ENCODE results near the gene ANKRD11.
"Not testable (repeated sequence)": the region's sequence is repeated elsewhere in the genome, so short reads cannot be mapped to it uniquely, and the experiment has no call there.

The ANKRD11 gene

DNA sequence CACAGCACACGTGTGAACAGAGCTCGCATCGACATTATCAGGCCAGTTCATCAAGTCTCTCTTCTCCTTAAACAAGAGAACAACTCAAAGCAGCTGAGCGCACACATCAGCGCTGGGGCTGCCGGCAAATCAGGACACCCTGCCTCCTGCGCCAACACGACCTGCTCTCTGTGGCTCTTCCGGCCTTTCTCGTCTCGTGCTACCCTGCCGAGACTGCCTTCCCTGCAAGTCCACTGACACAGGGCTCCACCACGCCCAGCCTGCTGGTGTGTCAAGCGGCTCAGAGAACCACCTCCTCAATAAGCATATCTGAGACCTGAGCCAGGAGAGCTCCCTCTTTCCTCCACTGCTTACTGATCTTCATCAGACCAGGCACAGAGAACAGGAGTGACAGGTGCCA is 176.0 kb downstream of the ANKRD11 start:
- DNase-seq (ENCODE audit: low spot score), result no peak

DNA sequence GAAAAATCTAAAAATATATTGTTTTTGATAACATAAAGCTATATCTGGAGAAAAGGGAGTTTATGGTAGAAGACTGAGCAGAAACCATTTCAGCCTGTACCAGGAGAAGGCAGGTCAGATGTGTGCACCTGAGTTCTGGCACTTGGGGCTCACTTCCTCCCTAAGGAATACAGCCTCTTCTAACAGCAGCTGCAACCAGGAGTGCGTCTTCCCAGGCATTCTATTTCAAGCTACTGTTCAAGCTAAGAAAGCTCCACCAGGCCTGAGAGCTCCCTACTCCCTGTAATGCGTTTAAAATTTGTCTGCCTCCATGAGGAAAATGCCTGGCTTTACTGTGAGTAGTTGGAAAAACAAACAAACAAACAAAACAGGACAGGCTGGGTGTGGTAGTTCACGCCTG is 176.8 kb downstream of the ANKRD11 start:
- DNase-seq (ENCODE audit: low spot score), result no peak

- DNase-seq (ENCODE audit: low spot score), result no peak
These were observed 177.6 kb downstream of the ANKRD11 start for GRCh38 chr16:89312598-89313299.

GRCh38 chr16:89312194-89312593 is 178.2 kb downstream of the ANKRD11 start:
- DNase-seq (ENCODE audit: low spot score), result no peak

DNA sequence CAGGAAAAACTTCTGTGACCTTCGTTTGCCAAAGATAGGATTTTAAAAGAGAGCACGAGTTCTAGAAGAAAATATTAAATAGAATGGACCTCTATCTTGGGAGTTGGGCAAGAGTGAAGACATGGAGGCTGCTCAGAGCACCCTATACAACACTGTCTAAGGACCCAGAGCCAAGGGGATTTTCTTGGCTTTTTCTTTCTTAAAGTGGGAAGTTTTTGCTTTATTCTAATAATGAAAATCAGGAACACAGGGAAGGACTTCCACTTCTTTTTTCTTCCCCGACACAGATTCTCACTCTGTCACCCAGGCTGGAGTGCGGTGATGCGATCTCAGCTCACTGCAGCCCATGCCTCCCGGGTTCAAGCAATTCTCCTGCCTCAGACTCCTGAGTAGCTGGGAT is 178.7 kb downstream of the ANKRD11 start:
- DNase-seq (ENCODE audit: low spot score), result no peak

DNA sequence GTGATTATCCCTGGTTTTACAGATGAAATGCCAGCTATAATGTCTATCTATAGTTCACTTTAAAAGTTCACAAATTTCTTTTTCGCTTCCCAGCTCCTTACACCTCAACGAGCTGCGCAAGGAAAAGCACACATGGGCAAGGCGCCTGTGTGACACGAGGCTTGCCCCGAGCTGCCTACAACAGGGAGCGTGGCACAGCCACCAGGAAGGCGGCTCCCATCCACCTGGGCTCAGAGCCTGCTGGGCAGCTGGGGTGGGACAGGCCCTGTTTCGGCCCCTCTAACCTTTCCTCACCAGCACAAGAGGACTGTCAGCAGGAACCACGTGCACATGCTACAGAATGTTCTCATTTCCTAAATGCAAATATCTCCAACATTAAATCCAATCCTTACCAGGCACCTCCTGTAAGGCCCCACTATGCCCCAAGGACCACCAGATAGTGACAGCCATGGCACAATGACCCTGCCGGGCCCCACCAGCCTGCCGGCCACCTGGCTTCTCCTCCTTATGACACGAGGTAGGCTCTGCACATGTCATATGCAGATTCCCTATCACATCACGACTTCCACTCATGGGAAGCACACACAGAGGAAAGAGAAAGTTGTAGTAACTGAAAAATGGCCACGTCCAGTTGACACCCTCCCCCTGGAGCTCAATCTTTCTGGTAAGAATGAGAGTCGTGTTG is 180.8 kb downstream of the ANKRD11 start:
- no peak for DNase-seq (ENCODE audit: low spot score)

- peak; percentile 61 for DNase-seq (ENCODE audit: low spot score)
These were observed 181.7 kb downstream of the ANKRD11 start for GRCh38 chr16:89308391-89309333.

DNA sequence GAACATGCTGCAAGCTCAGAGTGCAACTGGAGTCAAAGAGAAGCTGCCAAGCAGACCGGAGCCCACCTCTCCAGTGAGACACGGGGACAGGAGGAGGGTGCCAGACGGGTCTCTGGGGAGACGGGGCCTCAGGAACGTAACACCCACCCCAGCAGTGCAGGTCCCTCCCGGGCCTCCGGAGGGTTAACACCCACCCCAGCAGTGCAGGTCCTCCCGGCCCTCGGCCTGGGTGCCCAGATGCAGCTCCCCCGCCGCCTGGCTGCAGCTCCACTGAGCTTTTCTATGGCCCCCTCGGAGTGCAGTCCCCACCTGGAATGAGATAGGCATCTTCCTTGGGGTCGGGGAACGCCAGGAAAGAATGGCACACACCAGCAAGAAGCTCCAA is 182.9 kb downstream of the ANKRD11 start:
- no peak for DNase-seq (ENCODE audit: low spot score)

DNA sequence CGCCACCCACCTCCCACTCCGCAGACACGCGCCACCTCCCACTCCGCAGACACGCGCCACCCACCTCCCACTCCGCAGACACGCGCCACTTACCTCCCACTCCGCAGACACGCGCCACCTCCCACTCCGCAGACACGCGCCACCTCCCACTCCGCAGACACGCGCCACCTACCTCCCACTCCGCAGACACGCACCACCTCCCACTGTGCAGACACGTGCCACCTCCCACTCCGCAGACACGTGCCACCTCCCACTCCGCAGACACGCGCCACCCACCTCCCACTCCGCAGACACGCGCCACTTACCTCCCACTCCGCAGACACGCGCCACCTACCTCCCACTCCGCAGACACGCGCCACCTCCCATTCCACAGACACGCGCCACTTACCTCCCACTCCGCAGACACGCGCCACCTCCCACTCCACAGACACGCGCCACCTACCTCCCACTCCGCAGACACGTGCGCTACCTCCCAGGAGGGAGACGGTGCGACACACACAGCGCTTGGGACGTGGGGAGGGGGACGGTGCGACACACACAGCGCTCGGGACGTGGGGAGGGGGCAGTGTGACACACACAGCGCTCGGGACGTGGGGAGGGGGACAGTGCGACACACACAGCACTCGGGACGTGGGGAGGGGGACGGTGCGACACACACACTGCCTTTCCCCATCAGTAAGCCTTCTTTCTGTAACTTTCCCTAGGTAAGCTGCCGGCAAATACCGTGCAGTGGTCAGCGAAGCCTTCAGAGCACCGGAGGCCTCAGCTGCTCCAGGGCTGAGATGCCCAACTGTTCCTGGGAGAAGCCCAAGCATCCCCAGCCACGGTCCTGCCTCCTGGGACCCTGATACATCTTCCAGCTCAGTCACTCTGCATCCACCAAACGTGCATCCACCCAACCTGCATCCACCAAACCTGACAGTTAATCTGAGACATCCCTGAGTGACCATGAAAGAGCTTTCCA is 183.6 kb downstream of the ANKRD11 start:
- DNase-seq (ENCODE audit: low spot score), result not testable (repeated sequence)

DNA sequence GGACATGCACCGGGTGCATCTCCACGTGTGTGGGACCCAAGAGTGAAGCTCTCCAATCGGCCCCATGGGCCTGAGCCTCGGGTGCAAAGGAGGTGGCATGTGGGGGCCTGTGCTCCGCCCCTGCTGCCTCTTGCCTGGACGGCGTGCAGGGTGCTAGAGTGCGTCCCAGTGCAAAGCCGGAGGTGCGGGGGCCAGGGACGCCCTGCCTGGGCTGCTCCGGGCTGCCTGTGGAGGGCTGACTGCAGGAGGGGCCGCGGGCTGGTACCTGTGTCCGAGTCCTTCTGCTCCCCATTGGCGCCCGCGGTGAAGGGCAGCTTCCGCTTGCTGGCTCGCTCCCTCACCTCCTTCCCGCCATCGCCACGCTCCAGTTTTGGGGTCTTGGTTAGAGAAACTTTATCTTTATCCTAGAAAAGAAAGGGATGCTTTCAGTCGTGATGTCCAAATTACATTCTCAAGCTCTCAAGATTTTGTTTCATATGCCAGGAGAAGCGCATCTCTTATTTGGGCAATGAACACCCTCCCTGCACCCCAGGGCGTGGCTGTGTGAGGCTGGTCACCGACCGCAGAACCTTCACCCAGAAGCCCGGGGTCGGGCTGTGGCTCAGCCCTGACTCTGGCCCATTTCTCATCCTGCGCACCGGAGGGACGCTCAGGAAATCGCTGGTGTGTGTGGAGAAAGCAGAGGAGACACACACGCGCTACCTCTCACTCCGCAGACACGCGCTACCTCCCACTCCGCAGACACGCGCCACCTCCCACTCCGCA is 185.2 kb downstream of the ANKRD11 start:
- DNase-seq (ENCODE audit: low spot score), result no peak

GRCh38 chr16:89304181-89304851 is 186.0 kb downstream of the ANKRD11 start:
- DNase-seq (ENCODE audit: low spot score), result no peak

DNA sequence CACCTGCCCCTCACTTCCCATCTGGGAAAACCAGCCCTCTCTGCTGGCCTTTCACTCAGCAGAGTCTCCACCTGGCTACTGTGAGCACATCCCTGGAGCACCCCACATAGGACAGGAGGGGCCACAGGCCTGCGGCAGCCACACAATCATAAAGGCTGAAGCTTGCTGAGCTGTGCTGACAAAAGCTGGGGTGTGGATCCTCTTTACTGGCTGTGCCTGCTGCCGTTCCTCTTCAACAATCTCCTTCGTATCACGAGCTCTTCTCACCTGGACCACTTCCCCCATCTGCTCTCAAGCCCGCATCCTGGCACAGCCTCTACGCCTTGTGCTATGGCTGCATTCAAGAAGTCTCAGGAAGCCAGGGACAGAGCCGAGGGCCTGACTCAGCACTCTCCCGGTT is 186.7 kb downstream of the ANKRD11 start:
- DNase-seq (ENCODE audit: low spot score), result no peak

DNA sequence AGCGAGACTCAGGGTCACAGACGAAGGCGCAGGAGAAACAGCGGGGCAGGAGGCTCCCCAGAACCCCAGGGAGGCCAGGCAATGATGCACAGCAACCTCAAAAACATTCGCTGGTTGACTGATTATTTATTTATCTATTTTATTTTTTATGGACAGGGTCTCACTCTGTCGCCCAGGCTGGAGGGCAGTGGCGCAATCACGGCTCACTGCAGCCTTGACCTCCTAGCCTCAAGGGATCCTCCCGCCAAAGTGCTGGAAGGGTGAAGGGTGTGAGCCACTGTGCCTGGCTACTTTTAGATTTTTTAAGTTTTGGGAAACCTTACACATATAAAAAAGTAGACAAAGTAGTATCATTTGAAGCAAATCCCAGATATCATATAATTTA is 189.4 kb downstream of the ANKRD11 start:
- no peak for DNase-seq (ENCODE audit: low spot score)

DNA sequence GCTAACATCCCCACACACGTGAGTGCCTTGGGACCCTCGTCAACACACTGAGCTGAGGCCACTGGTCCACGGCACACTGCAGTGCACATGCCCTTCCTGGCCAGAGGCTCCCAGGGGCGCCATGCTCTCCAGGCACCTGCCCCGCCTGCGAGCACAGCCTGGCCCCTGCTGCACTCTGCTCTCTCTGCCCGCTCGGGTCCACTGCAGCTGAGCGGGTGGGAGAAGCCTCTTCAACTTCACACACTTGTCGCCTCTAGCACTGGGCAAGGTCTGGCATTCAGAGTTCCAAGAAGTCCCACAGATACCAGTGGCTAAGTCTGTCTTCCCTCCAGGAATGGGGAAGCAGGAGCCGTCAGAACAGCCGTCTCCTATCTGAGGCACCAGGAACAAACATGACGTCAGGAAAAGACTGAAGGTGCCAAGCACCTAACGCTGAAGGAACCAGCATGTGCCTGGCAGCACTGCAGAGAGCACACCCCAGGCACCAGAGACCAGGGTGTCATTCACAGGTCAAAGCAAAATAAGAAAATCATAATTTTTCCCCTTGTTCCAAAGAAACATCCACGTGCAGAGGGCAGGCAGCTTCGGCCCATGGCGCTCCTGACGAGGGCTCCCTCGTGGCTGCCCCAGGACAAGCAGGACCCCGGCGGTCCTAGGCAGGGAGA is 189.9 kb downstream of the ANKRD11 start:
- no peak for DNase-seq (ENCODE audit: low spot score)

GRCh38 chr16:89299357-89300111 is 190.8 kb downstream of the ANKRD11 start:
- not testable (repeated sequence) for DNase-seq (ENCODE audit: low spot score)

- no peak for DNase-seq (ENCODE audit: low spot score)
These were observed 191.6 kb downstream of the ANKRD11 start for GRCh38 chr16:89298623-89299225.

DNA sequence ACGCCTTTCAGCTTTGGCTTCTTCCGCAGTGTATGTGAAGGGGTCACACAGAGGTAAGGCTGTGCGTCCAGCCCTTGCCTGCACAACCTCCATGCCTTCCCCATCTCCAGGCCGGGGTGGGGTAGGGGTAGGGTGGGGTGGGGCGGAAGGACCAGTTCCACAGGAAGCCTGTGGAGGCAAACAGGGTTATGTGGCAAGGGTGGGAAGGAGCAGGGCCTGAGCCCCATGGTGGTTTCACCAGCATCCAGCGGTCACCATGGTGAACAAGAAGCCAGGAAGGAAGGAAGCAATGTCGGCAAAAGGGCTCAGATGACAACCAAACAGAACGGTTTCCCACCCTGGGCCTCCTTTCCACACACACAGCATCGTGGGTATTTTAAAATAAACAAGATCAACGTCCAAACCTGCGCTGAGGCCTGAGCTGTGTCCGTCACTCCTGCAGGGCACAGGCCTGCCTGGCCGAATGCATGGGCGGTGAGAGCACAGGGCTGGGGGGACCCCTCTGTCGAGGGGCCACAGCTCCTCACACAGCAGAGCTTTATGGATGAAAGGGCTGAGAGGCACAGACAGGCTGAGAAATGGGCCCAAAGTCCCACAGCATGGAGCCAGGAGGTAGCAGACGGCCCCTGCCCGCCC is 192.3 kb downstream of the ANKRD11 start:
- no peak for DNase-seq (ENCODE audit: low spot score)

All from D341Med (cell line).